HG02588 (cell line): Measurements from ENCODE around the gene NAMPT.
A peak's percentile ranks its signal among the peaks of the same experiment; 100 is the strongest.
"Not testable (repeated sequence)": the region's sequence is repeated elsewhere in the genome, so short reads cannot be mapped to it uniquely, and the experiment has no call there.

ENCODE experiments used
- ATAC-seq: cut with Tn5 transposase; IDR thresholded peaks from one replicate; pipeline ENCODE4 v1.9.1; 2021; ENCODE audit warnings: mild to moderate bottlenecking, moderate library complexity; ENCODE audit not compliant: unreplicated experiment

The NAMPT gene

GRCh38 chr7:106305732-106306131 is 20.9 kb upstream of the NAMPT start:
- ATAC-seq, result no peak

GRCh38 chr7:106304568-106304967 is 19.8 kb upstream of the NAMPT start:
- no peak for ATAC-seq

- not testable (repeated sequence) for ATAC-seq
Observed at GRCh38 chr7:106298631-106299030, 13.8 kb upstream of the NAMPT start.

GRCh38 chr7:106298155-106298554 is 13.4 kb upstream of the NAMPT start:
- not testable (repeated sequence) for ATAC-seq

GRCh38 chr7:106294334-106294733 is 9.6 kb upstream of the NAMPT start:
- ATAC-seq, result no peak

GRCh38 chr7:106291247-106291646 is 6.5 kb upstream of the NAMPT start:
- ATAC-seq, result no peak

GRCh38 chr7:106290319-106290718 is 5.5 kb upstream of the NAMPT start:
- ATAC-seq, result no peak

GRCh38 chr7:106289848-106290247 is 5.1 kb upstream of the NAMPT start:
- ATAC-seq, result no peak

- ATAC-seq, result no peak
Observed at GRCh38 chr7:106288263-106288662, 3.5 kb upstream of the NAMPT start.

- ATAC-seq, result no peak
Observed at GRCh38 chr7:106287786-106288185, 3.0 kb upstream of the NAMPT start.

GRCh38 chr7:106285855-106286492 is 1.2 kb upstream of the NAMPT start:
- peak; percentile 27 for ATAC-seq

- ATAC-seq, result peak; percentile 76
Observed at GRCh38 chr7:106285051-106285854, 470 bp upstream of the NAMPT start.

GRCh38 chr7:106283831-106284713 is 711 bp downstream of the NAMPT start:
- peak; percentile 22 for ATAC-seq

GRCh38 chr7:106283501-106283830 is 1.3 kb downstream of the NAMPT start:
- no peak for ATAC-seq

GRCh38 chr7:106282852-106283251 is 1.9 kb downstream of the NAMPT start:
- no peak for ATAC-seq

GRCh38 chr7:106282390-106282789 is 2.4 kb downstream of the NAMPT start:
- no peak for ATAC-seq

- ATAC-seq, result no peak
Observed at GRCh38 chr7:106281585-106282318, 3.0 kb downstream of the NAMPT start.

- ATAC-seq, result no peak
Observed at GRCh38 chr7:106281127-106281526, 3.7 kb downstream of the NAMPT start.

GRCh38 chr7:106279425-106280197 is 5.2 kb downstream of the NAMPT start:
- ATAC-seq, result no peak

- no peak for ATAC-seq
Observed at GRCh38 chr7:106278695-106279094, 6.1 kb downstream of the NAMPT start.
